C1 segment of cervical spinal cord (tissue), 14 donors: Measurements from ENCODE around the gene MAT1A.
"Not testable (repeated sequence)": the region's sequence is repeated elsewhere in the genome, so short reads cannot be mapped to it uniquely, and the experiment has no call there.

ENCODE experiments used
- DNase-seq, 14 donors: peaks; one replicate each; lab custom pipeline; 2025; lab: John Stamatoyannopoulos, UW

Gene MAT1A

DNA sequence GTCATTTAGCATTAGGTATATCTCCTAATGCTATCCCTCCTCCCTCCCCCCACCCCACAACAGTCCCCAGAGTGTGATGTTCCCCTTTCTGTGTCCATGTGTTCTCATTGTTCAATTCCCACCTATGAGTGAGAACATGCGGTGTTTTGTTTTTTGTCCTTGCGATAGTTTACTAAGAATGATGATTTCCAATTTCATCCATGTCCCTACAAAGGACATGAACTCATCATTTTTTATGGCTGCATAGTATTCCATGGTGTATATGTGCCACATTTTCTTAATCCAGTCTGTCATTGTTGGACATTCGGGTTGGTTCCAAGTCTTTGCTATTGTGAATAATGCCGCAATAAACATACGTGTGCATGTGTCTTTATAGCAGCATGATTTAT, 66.4 kb downstream of the MAT1A start:
- not testable (repeated sequence) for DNase-seq
